Mucosa of descending colon (tissue), 3 donors: ENCODE measurements around the gene LRRC73. TPM values are rescaled to one million over a fixed set of nuclear protein-coding genes. Genes with fewer than 3 reads are reported as not detected.
"Not testable (repeated sequence)": the region's sequence is repeated elsewhere in the genome, so short reads cannot be mapped to it uniquely, and the experiment has no call there.

Experiments
- ATAC-seq: fragments of 200-7000 bp; cut with Tn5 transposase; one replicate; pipeline ENCODE4 v1.9.1; 2020; ENCODE audit warnings: mild to moderate bottlenecking, moderate library complexity
- DNase-seq, 3 donors: peaks; one replicate each; pipeline ENCODE4 v3.0.0-alpha.2; 2020
- H3K36me3 ChIP-seq: fragments of 200-600 bp; one replicate; pipeline ENCODE4 v1.8.0; 2021; ENCODE audit warnings: low read depth, mild to moderate bottlenecking
- H3K4me1 ChIP-seq: fragments of 200-600 bp; one replicate; pipeline ENCODE4 v1.8.0; 2021; ENCODE audit warnings: low read depth, mild to moderate bottlenecking
- H3K4me3 ChIP-seq: fragments of 200-600 bp; one replicate; pipeline ENCODE4 v1.8.0; 2021; ENCODE audit warnings: mild to moderate bottlenecking
- H3K9me3 ChIP-seq: fragments of 200-600 bp; one replicate; pipeline ENCODE4 v1.8.0; 2021; ENCODE audit warnings: mild to moderate bottlenecking
- intact Hi-C, 2 donors: fragments of 100-400 bp; cut with DNase I in 1 of 2; cut with micrococcal nuclease in 1 of 2; formaldehyde crosslinking; loops; one replicate each; pipeline versions ENCODE4 v1.11.0 to v1.11.1; 2022; cut with DNase I, micrococcal nuclease
- total RNA-seq, 3 donors: library from RNA; stranded (reverse); fragmentation: NEBNext Ultra II Directional in 2 of 3; extraction: Animal tissue kit (Norgen Biotek cat#: 25700) in 2 of 3; gene quantifications; one replicate each; pipeline versions ENCODE4 v1.2.1 to v1.2.4, GENCODE V29; 2021 to 2023
- TF ChIP-seq, protein P1 (sequence below): fragments of 200-600 bp; IDR thresholded peaks from one replicate; pipeline ENCODE4 v1.8.0; 2022; ENCODE audit warnings: antibody characterized with exemption, mild to moderate bottlenecking
- donor health status: DM: no; HTN: no; CAD: no; lungs with moderate emphysema.
- donor health status: DM: no; HTN: no; CAD: no.
- donor health status: DM: no; HTN: yes; CAD: no.

Gene LRRC73
- total RNA-seq, 3 donors from 2014 or later, result 0.23 to 1.2 (median 0.46) TPM

DNA sequence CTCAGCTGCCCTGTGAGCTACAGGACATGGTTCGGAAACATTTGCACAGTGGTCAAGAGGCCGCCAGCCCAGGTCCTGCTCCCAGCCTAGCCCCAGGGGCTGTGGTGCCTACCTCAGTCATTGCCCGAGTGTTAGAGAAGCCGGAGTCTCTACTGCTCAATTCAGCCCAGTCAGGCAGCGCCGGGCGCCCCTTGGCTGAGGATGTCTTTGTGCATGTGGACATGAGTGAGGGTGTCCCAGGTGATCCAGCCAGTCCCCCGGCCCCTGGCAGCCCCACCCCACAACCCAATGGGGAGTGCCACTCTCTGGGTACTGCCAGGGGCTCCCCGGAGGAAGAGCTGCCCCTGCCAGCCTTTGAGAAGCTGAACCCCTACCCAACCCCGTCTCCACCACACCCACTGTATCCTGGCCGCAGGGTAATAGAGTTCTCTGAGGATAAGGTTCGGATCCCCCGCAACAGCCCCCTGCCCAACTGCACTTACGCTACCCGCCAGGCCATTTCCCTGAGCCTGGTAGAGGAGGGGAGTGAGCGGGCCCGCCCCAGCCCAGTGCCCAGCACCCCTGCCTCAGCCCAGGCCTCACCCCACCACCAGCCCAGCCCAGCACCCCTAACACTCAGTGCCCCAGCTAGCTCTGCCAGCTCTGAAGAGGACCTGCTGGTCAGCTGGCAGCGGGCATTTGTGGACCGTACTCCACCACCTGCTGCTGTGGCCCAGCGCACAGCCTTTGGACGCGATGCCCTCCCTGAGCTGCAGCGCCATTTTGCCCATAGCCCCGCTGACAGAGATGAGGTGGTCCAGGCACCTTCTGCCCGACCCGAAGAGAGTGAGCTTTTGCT lies 5.2 kb downstream of the LRRC73 start:
- ATAC-seq (no peak), DNase-seq (no peak)
- no peak overlapping the region for H3K4me3 ChIP-seq
- no peaks in the 10 kb centered on the region for H3K36me3 ChIP-seq
- intact Hi-C loops, result loop anchor here (5.0 to 10.0 kb wide), 3 partner anchors 50 to 120 kb away; partner anchors contain the start of gene DLK2 (in 1 of the 2)
- peaks cover 9% of the 10 kb centered on the region for H3K4me1 ChIP-seq
- TF ChIP-seq, protein P1, sequence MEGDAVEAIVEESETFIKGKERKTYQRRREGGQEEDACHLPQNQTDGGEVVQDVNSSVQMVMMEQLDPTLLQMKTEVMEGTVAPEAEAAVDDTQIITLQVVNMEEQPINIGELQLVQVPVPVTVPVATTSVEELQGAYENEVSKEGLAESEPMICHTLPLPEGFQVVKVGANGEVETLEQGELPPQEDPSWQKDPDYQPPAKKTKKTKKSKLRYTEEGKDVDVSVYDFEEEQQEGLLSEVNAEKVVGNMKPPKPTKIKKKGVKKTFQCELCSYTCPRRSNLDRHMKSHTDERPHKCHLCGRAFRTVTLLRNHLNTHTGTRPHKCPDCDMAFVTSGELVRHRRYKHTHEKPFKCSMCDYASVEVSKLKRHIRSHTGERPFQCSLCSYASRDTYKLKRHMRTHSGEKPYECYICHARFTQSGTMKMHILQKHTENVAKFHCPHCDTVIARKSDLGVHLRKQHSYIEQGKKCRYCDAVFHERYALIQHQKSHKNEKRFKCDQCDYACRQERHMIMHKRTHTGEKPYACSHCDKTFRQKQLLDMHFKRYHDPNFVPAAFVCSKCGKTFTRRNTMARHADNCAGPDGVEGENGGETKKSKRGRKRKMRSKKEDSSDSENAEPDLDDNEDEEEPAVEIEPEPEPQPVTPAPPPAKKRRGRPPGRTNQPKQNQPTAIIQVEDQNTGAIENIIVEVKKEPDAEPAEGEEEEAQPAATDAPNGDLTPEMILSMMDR, result no peak
- H3K9me3 ChIP-seq, result no peaks in the 10 kb centered on the region

DNA sequence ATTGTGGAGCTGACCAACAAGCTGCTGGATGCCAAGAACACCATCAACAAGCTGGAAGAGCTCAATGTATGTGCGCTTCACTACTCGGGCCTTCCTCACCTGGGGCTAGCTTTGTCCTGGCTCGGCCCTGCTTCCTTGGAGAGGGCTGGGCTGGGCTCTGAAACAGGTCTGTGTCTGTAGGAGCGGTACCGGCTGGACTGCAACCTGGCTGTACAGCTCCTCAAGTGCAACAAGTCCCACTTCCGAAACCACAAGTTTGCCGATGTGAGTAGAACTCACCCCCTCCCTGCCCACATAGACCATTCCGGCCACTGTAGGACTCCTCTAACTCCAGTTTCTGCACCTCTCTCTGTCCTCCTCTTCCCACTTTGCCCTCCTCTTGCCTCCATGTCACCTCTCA lies 6.7 kb downstream of the LRRC73 start:
- TF ChIP-seq, protein P1, result no peak
- H3K4me1 ChIP-seq, result peaks cover 2% of the 10 kb centered on the region
- H3K9me3 ChIP-seq, result no peaks in the 10 kb centered on the region
- no peaks in the 10 kb centered on the region for H3K36me3 ChIP-seq
- H3K4me3 ChIP-seq, result no peak overlapping the region
- ATAC-seq (no peak), DNase-seq (no peak)
- intact Hi-C loops, result loop anchor here (10.0 kb wide), 2 partner anchors 49 to 119 kb away; partner anchors contain the start of gene DLK2 (in 1 of the 2)

DNA sequence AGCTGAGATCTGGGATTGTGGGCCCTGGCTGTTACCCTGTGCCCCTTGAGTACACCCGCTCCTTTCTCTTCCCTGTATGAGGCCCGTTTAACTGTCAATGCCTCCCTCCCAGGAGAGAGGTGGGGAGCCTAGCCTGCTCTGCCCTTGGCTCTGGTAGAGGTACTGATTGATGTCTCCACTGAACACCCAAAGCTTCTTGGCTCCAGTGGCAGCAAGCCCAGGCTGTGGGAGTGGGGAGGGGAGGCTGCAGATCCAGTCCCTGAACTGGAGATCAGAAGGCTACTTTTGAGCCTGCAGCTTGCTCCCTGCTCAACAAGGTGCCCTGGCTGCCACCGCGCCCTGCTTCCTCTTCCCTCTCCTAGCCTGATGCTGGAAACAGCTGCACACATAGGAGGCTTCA lies 7.5 kb downstream of the LRRC73 start:
- Histone ChIP-seq H3K36me3 (no peaks in the 10 kb centered on the region), H3K9me3 (no peaks in the 10 kb centered on the region), H3K4me3 (no peak overlapping the region), H3K4me1 (peaks cover 2% of the 10 kb centered on the region)
- ATAC-seq, result no peak
- TF ChIP-seq, protein P1, result no peak
- intact Hi-C loops, result loop anchor here (10.0 kb wide), 2 partner anchors 48 to 118 kb away; partner anchors contain the start of gene DLK2 (in 1 of the 2)
- no peak for DNase-seq

DNA sequence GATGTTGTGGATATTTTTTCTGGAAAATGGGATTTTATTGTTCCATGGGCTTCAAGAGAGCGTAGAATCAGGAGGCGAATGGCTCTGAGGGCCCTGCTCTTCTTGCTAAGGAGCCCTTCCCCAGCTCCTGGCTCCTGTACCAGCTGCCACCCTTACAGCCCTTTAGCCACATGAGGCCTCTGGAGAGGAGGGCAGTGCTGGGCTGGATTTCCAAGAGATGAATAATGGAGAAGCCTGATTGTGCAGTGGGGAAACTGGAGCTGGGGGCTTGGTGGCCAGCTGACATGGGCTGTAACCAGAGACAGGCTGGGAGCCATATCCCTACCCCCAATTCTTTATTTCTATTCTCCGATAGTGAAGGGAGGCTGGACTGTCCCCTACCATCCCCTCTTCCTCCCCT lies 9.2 kb downstream of the LRRC73 start:
- TF ChIP-seq, protein P1, result no peak
- H3K9me3 ChIP-seq, result no peaks in the 10 kb centered on the region
- ATAC-seq (no peak), DNase-seq (no peak)
- H3K36me3 ChIP-seq, result no peaks in the 10 kb centered on the region
- intact Hi-C loops, result loop anchor here (10.0 kb wide), 2 partner anchors 46 to 116 kb away; partner anchors contain the start of gene DLK2 (in 1 of the 2)
- H3K4me1 ChIP-seq, result no peaks in the 10 kb centered on the region
- no peak overlapping the region for H3K4me3 ChIP-seq

DNA sequence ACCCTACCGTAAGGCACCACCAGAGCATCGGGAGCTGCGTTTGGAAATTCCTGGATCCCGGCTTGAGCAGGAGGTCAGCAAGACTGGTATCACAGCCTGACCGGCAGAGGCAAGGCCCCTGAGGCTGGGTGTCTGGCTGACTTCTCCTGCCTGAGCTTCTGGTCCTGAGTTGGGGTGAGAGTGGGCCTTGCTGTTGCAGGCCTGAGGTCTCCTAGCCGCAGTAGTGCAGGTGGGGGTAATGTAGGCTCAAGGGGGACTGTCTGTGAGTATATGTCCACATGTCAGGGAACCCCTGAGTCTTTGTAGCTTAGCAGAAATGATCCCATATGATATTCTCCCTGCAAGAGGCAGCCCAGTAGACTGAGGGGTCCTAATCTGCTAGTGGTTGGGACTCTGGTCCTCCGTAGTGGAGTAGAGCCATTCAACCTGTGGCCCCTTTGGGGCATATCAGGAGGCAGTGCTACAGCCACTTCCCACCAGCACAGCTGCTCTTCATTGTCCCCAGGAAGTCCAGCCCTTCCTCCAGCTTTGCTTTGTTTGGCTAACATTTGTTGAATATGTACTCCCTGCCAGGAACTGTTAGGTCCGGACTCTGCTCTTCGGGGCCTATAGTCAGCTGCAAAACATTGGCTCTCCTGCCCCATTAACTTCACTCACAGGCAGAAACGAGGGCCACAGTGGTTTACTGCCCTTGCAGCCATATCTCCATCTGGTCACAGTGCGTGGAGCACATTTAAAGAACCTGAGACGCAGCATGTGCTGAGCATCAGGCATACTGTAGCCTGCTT lies 10.9 kb downstream of the LRRC73 start:
- intact Hi-C loops, result no loop called here
- TF ChIP-seq, protein P1, result no peak
- DNase-seq, result no peak
- Histone ChIP-seq H3K4me3 (no peak overlapping the region), H3K4me1 (no peaks in the 10 kb centered on the region), H3K36me3 (no peaks in the 10 kb centered on the region), H3K9me3 (no peaks in the 10 kb centered on the region)
- no peak for ATAC-seq

DNA sequence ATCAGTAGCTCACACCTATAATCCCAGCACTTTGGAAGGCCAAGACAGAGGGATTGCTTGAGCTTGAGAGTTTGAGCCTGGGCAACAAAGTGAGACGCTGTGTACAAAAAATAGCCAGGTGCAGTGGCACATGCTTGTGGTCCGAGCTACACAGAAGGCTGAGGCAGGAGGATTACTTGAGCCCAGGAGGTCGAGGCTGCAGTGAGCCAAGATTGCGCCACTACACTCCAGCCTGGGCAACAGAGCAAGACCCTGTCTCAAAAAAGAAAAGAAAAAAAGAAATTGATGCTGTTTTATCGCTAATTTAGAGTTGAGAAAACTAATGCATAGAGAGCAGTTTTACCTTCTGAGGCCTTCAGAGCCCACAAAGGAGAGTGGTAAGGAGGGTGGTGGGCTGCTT lies 11.9 kb downstream of the LRRC73 start:
- intact Hi-C loops, H3K36me3 ChIP-seq, H3K4me3 ChIP-seq, ATAC-seq, DNase-seq, H3K9me3 ChIP-seq, H3K4me1 ChIP-seq: not testable (repeated sequence)
